GM20000 (cell line): ENCODE results near the gene AGAP9.
"Not testable (repeated sequence)": the region's sequence is repeated elsewhere in the genome, so short reads cannot be mapped to it uniquely, and the experiment has no call there.

Experiments
- DNase-seq: peaks from one replicate; pipeline ENCODE4 v3.0.0; 2012; ENCODE audit warnings: low spot score

AGAP9 gene

GRCh38 chr10:47489630-47490029, 33.8 kb downstream of the AGAP9 start:
- DNase-seq = not testable (repeated sequence)

- DNase-seq = not testable (repeated sequence)
These were observed 37.5 kb downstream of the AGAP9 start for GRCh38 chr10:47485943-47486342.

GRCh38 chr10:47484786-47485185, 38.7 kb downstream of the AGAP9 start:
- DNase-seq = not testable (repeated sequence)

GRCh38 chr10:47483923-47484322, 39.5 kb downstream of the AGAP9 start, which contains the start of gene ANXA8:
Gene ANXA8 (minus strand): TSS chr10:47484115. CDS start chr10:47483933, 182 bp downstream.
- not testable (repeated sequence) for DNase-seq

GRCh38 chr10:47482367-47482766, 41.1 kb downstream of the AGAP9 start:
- DNase-seq = not testable (repeated sequence)

GRCh38 chr10:47481768-47482181, 41.7 kb downstream of the AGAP9 start:
- DNase-seq = not testable (repeated sequence)

- DNase-seq = not testable (repeated sequence)
These were observed 42.2 kb downstream of the AGAP9 start for GRCh38 chr10:47481182-47481766.

- DNase-seq = not testable (repeated sequence)
These were observed 43.3 kb downstream of the AGAP9 start for GRCh38 chr10:47480133-47480532.

- not testable (repeated sequence) for DNase-seq
These were observed 45.3 kb downstream of the AGAP9 start for GRCh38 chr10:47478114-47478513.

GRCh38 chr10:47477078-47477477, 46.4 kb downstream of the AGAP9 start:
- not testable (repeated sequence) for DNase-seq

GRCh38 chr10:47475101-47475500, 48.3 kb downstream of the AGAP9 start:
- DNase-seq = not testable (repeated sequence)

- not testable (repeated sequence) for DNase-seq
These were observed 49.9 kb downstream of the AGAP9 start for GRCh38 chr10:47473516-47473915.

- DNase-seq = not testable (repeated sequence)
These were observed 50.8 kb downstream of the AGAP9 start for GRCh38 chr10:47472647-47473046.

- not testable (repeated sequence) for DNase-seq
These were observed 51.4 kb downstream of the AGAP9 start for GRCh38 chr10:47472072-47472471.

GRCh38 chr10:47468731-47469528, 54.5 kb downstream of the AGAP9 start:
- not testable (repeated sequence) for DNase-seq

GRCh38 chr10:47467957-47468356, 55.5 kb downstream of the AGAP9 start:
- DNase-seq = not testable (repeated sequence)

- not testable (repeated sequence) for DNase-seq
These were observed 56.0 kb downstream of the AGAP9 start for GRCh38 chr10:47467458-47467857.

GRCh38 chr10:47465216-47465917, 58.1 kb downstream of the AGAP9 start:
- not testable (repeated sequence) for DNase-seq

GRCh38 chr10:47462577-47463358, 60.7 kb downstream of the AGAP9 start:
- DNase-seq = not testable (repeated sequence)

GRCh38 chr10:47461261-47461687, 62.2 kb downstream of the AGAP9 start:
- DNase-seq = not testable (repeated sequence)
